Lower leg skin (tissue), 3 donors: ENCODE data around the gene PRIMPOL.

ENCODE experiments used
- CTCF ChIP-seq, 3 donors: fragments of 450-650 bp; IDR thresholded peaks; one replicate each; pipeline ENCODE4 v1.5.1; 2016; ENCODE audit warnings: antibody characterized with exemption in 3 of 3, mild to moderate bottlenecking in 3 of 3, moderate library complexity in 2 of 3
- POLR2A ChIP-seq, 2 donors: fragments of 450-650 bp; IDR thresholded peaks; one replicate each; pipeline ENCODE4 v1.6.1; 2016 to 2017; ENCODE audit warnings: antibody characterized with exemption in 2 of 2, mild to moderate bottlenecking in 1 of 2, moderate library complexity in 1 of 2

- TF ChIP-seq POLR2A (IDR thresholded peaks at IDR 0.05) (no peak), CTCF (IDR thresholded peaks at IDR 0.05) (no peak)
These were observed 13.4 kb upstream of the PRIMPOL start for GRCh38 chr4:184636144-184636543.
